HepG2 (cell line): Measurements from ENCODE around the gene PIM3. TPM values are rescaled to one million over a fixed set of nuclear protein-coding genes. Genes with fewer than 3 reads are reported as not detected.

Experiments used
- CAMTA2 ChIP-seq: sonication (generic); formaldehyde crosslinking; IDR thresholded peaks from 2 replicates; pipeline ENCODE4 v1.4.0; 2020; ENCODE audit warnings: mild to moderate bottlenecking, missing genetic modification reagents, borderline replicate concordance
- KDM4B ChIP-seq: sonication (generic); formaldehyde crosslinking; IDR thresholded peaks from 2 replicates; pipeline ENCODE4 v1.4.0; 2020; ENCODE audit warnings: missing genetic modification reagents
- NFRKB ChIP-seq: fragments of 450-650 bp; IDR thresholded peaks from 2 replicates; pipeline ENCODE4 v1.6.1; 2017
- NR2F2 ChIP-seq: IDR thresholded peaks from 2 replicates; pipeline ENCODE4 v1.6.1; 2012; ENCODE audit warnings: low read depth, inconsistent platforms, borderline replicate concordance
- PHF8 ChIP-seq: sonication (generic); formaldehyde crosslinking; IDR thresholded peaks from 2 replicates; pipeline ENCODE4 v1.5.0; 2020; ENCODE audit warnings: missing genetic modification reagents
- SNAPC4 ChIP-seq: sonication (generic); formaldehyde crosslinking; IDR thresholded peaks from 2 replicates; pipeline ENCODE4 v1.4.0; 2020; ENCODE audit warnings: mild to moderate bottlenecking, missing genetic modification reagents
- SRSF1 ChIP-seq: fragments of 200-400 bp; formaldehyde crosslinking; optimal IDR thresholded peaks from 2 replicates; pipeline ENCODE3; 2017; ENCODE audit warnings: mild to moderate bottlenecking, low read depth, low read length, moderate library complexity
- ZKSCAN5 ChIP-seq: sonication (generic); formaldehyde crosslinking; IDR thresholded peaks from 2 replicates; pipeline ENCODE4 v1.5.1; 2020; ENCODE audit warnings: mild to moderate bottlenecking, missing genetic modification reagents
- ZNF10 ChIP-seq: sonication (generic); formaldehyde crosslinking; IDR thresholded peaks from 2 replicates; pipeline ENCODE4 v1.4.0; 2020; ENCODE audit warnings: mild to moderate bottlenecking, low read depth, missing genetic modification reagents, borderline replicate concordance
- ZNF558 ChIP-seq: sonication (generic); formaldehyde crosslinking; IDR thresholded peaks from 2 replicates; pipeline ENCODE4 v1.9.0; 2022; ENCODE audit warnings: mild to moderate bottlenecking, missing genetic modification reagents, borderline replicate concordance
- ZNF572 ChIP-seq: sonication (generic); formaldehyde crosslinking; IDR thresholded peaks from 2 replicates; pipeline ENCODE4 v1.5.1; 2020; ENCODE audit warnings: mild to moderate bottlenecking, missing genetic modification reagents
- ZNF878 ChIP-seq: sonication (generic); formaldehyde crosslinking; IDR thresholded peaks from 2 replicates; pipeline ENCODE4 v1.8.1; 2023; ENCODE audit warnings: mild to moderate bottlenecking, missing genetic modification reagents, moderate library complexity
- ZXDC ChIP-seq: sonication (generic); formaldehyde crosslinking; IDR thresholded peaks from 2 replicates; pipeline ENCODE4 v1.5.0; 2020; ENCODE audit warnings: mild to moderate bottlenecking, missing genetic modification reagents
- polyA plus RNA-seq, 8 experiments: library from polyadenylated mRNA; depleted of rRNA in 3 of 8; stranded (reverse) in 7 of 8; unstranded in 1 of 8; fragments of >200 nt; fragmentation: Illumina TruSeq in 4 of 8; extraction: Trizol in 4 of 8; gene quantifications; 2 replicates each; pipeline versions ENCODE4 v1.2.1 to v1.2.3, GENCODE V29; 2011 to 2016; ENCODE audit warnings: low read depth in 4 of 8, missing spikeins in 1 of 8, mixed read lengths in 1 of 8; ENCODE audit not compliant: insufficient read depth in 1 of 8
- total RNA-seq, 5 experiments: library from RNA; depleted of rRNA; stranded (reverse); fragments of >200 nt; fragmentation: Illumina TruSeq; extraction: Trizol; gene quantifications; 2 replicates each; pipeline ENCODE4 v1.2.3, GENCODE V29; 2016; ENCODE audit warnings: low read depth in 1 of 5
- TF ChIP-seq, protein P1 (sequence below): fragments of 450-650 bp; IDR thresholded peaks from 2 replicates; pipeline ENCODE4 v1.6.1; 2016
- TF ChIP-seq, protein P2 (sequence below): sonication (generic); formaldehyde crosslinking; IDR thresholded peaks from 2 replicates; pipeline ENCODE4 v1.4.0; 2020; ENCODE audit warnings: mild to moderate bottlenecking, missing genetic modification reagents

Gene PIM3
- total and polyA plus RNA-seq, 2 of the 13 experiments (the other 11 are each of a cell fraction or from before 2014, with no cell fraction given), result 21.6 to 31.2 TPM

GRCh38 chr22:49948958-49949913, 11.3 kb upstream of the PIM3 start (continued):
- TF ChIP-seq, protein P1, sequence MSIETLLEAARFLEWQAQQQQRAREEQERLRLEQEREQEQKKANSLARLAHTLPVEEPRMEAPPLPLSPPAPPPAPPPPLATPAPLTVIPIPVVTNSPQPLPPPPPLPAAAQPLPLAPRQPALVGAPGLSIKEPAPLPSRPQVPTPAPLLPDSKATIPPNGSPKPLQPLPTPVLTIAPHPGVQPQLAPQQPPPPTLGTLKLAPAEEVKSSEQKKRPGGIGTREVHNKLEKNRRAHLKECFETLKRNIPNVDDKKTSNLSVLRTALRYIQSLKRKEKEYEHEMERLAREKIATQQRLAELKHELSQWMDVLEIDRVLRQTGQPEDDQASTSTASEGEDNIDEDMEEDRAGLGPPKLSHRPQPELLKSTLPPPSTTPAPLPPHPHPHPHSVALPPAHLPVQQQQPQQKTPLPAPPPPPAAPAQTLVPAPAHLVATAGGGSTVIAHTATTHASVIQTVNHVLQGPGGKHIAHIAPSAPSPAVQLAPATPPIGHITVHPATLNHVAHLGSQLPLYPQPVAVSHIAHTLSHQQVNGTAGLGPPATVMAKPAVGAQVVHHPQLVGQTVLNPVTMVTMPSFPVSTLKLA, result no peak
- no peak for TF ChIP-seq ZNF10 (CRISPR knock-in tag)
- peak; percentile 79; the same call in 1 of the 2 replicates for TF ChIP-seq ZNF558 (CRISPR knock-in tag)
- TF ChIP-seq CAMTA2 (CRISPR knock-in tag), result no peak
- TF ChIP-seq NFRKB, result no peak
- no peak for TF ChIP-seq ZKSCAN5 (CRISPR knock-in tag)
- peak; percentile 94 for TF ChIP-seq ZXDC (CRISPR knock-in tag)
- no peak for TF ChIP-seq ZNF572 (CRISPR knock-in tag)
- TF ChIP-seq, protein P2, sequence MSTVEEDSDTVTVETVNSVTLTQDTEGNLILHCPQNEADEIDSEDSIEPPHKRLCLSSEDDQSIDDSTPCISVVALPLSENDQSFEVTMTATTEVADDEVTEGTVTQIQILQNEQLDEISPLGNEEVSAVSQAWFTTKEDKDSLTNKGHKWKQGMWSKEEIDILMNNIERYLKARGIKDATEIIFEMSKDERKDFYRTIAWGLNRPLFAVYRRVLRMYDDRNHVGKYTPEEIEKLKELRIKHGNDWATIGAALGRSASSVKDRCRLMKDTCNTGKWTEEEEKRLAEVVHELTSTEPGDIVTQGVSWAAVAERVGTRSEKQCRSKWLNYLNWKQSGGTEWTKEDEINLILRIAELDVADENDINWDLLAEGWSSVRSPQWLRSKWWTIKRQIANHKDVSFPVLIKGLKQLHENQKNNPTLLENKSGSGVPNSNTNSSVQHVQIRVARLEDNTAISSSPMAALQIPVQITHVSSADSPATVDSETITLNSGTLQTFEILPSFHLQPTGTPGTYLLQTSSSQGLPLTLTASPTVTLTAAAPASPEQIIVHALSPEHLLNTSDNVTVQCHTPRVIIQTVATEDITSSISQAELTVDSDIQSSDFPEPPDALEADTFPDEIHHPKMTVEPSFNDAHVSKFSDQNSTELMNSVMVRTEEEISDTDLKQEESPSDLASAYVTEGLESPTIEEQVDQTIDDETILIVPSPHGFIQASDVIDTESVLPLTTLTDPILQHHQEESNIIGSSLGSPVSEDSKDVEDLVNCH (CRISPR knock-in tag), result no peak
- no peak; the same call in 1 of the 2 replicates for TF ChIP-seq KDM4B
- peak; percentile 65 for TF ChIP-seq SRSF1
- peak; percentile 2; the same call in 1 of the 2 replicates for TF ChIP-seq SNAPC4
- peak; percentile 58; the same call in 1 of the 2 replicates for TF ChIP-seq PHF8
- TF ChIP-seq ZNF878 (CRISPR knock-in tag), result no peak
- TF ChIP-seq NR2F2, result no peak
